Heart left ventricle (tissue), 13 donors: ENCODE data around the gene IL34.

ENCODE experiments used
- CTCF ChIP-seq, 12 donors: fragments of 200-600 bp; sonication (generic) in 4 of 12; IDR thresholded peaks; one replicate each; pipeline versions ENCODE4 v1.5.0 to v1.8.0; 2018 to 2022; ENCODE audit warnings: antibody characterized with exemption in 12 of 12, mild to moderate bottlenecking in 5 of 12
- POLR2A ChIP-seq, 2 donors: fragments of 450-650 bp; IDR thresholded peaks; one replicate each; pipeline ENCODE4 v1.6.1; 2017; ENCODE audit warnings: antibody characterized with exemption in 2 of 2, mild to moderate bottlenecking in 2 of 2, moderate library complexity in 2 of 2
- donor health status: ischemic (EF 13 %, LVEDD 7.1; RV severe dilation, severe dysfunction).
- donor health status: DM: no; HTN: yes; CAD: no.
- donor health status: DM: no; HTN: no; CAD: no.
- donor health status: ischemic (EF 25% LVEDD 6.9; RV normal size, moderate dysfunction).
- donor health status: ischemic (EF 25% LVEDD 5.7; RV mildly dilated, moderate dysfunction).
- donor health status: ischemic (EF 35%, LVEDD 5.7; RV mildly dilated, moderate dysfunction).
- donor health status: nonischemic (EF 11% LVEDD 7.7; RV severe dilation, severe dysfunction).
- donor health status: DM: yes; HTN: yes; CAD: no.
- donor health status: PGD.
- donor health status: ischemic (EF 29% LVEDD 5.4; RV normal size, mild dysfunction).
- donor health status: nonischemic (EF 23%, LVEDD 6.1; RV moderate dilation, normal function).

GRCh38 chr16:70605283-70605657 is 41.1 kb upstream of the IL34 start:
- no peak for TF ChIP-seq CTCF (IDR thresholded peaks at IDR 0.05)
- TF ChIP-seq POLR2A (IDR thresholded peaks at IDR 0.05), result no peak
